ENCODE results near the gene SV2C.

GRCh38 chr5:76229900-76230299 lies 146.7 kb downstream of the SV2C start:
- TF ChIP-seq, protein P1, sequence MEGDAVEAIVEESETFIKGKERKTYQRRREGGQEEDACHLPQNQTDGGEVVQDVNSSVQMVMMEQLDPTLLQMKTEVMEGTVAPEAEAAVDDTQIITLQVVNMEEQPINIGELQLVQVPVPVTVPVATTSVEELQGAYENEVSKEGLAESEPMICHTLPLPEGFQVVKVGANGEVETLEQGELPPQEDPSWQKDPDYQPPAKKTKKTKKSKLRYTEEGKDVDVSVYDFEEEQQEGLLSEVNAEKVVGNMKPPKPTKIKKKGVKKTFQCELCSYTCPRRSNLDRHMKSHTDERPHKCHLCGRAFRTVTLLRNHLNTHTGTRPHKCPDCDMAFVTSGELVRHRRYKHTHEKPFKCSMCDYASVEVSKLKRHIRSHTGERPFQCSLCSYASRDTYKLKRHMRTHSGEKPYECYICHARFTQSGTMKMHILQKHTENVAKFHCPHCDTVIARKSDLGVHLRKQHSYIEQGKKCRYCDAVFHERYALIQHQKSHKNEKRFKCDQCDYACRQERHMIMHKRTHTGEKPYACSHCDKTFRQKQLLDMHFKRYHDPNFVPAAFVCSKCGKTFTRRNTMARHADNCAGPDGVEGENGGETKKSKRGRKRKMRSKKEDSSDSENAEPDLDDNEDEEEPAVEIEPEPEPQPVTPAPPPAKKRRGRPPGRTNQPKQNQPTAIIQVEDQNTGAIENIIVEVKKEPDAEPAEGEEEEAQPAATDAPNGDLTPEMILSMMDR (IDR thresholded peaks at IDR 0.05; ENCODE audit: low read length) = no peak
- TF ChIP-seq EZH2phosphoT487 (IDR thresholded peaks at IDR 0.05; ENCODE audit: low read length) (no peak), EZH2 (optimal IDR thresholded peaks at IDR 0.05; ENCODE audit: low read depth, low read length) (no peak)
